Ovary (tissue), 10 donors: ENCODE measurements around the gene TP53I11. TPM values are rescaled to one million over a fixed set of nuclear protein-coding genes. Genes with fewer than 3 reads are reported as not detected.
A peak's percentile ranks its signal among the peaks of the same experiment; 100 is the strongest.

ENCODE experiments used
- DNase-seq, 5 donors: peaks; one replicate each; pipeline ENCODE4 v3.0.0-alpha.2; 2019 to 2020
- H3K27ac ChIP-seq, 2 donors: fragments of 200-600 bp; one replicate each; pipeline versions ENCODE4 v1.5.1 to v1.8.0; 2019 to 2022
- H3K27me3 ChIP-seq: fragments of 200-600 bp; one replicate; pipeline ENCODE4 v1.8.0; 2022
- H3K36me3 ChIP-seq: fragments of 200-600 bp; sonication (generic); one replicate; pipeline ENCODE4 v1.5.1; 2019
- H3K4me1 ChIP-seq: one replicate; pipeline ENCODE4 v1.8.1; 2013; ENCODE audit warnings: mild to moderate bottlenecking, moderate library complexity; ENCODE audit not compliant: insufficient read depth
- H3K4me3 ChIP-seq: fragments of 200-600 bp; sonication (generic); one replicate; pipeline ENCODE4 v1.5.1; 2017
- H3K9me3 ChIP-seq, 2 donors: fragments of 200-600 bp in 1 of 2; sonication (generic) in 1 of 2; one replicate each; pipeline versions ENCODE4 v1.5.1 to v1.8.1; 2013 to 2019; ENCODE audit warnings: mild to moderate bottlenecking in 1 of 2, moderate library complexity in 1 of 2
- EP300 ChIP-seq: sonication (generic); formaldehyde crosslinking; IDR thresholded peaks from one replicate; pipeline ENCODE4 v1.6.1; 2017; ENCODE audit warnings: antibody characterized with exemption
- POLR2A ChIP-seq: fragments of 450-650 bp; IDR thresholded peaks from one replicate; pipeline ENCODE4 v1.6.1; 2017; ENCODE audit warnings: antibody characterized with exemption, mild to moderate bottlenecking, moderate library complexity
- WGBS, 3 donors: extraction: QIAGEN DNeasy Blood & Tissue Kit in 1 of 3; methylation state at CpG; one replicate each; pipeline versions ENCODE4 v1.1.5 to v1.1.7; 2013 to 2017; 5-methylcytosine and 5-hydroxymethylcytosine counted together
- intact Hi-C, 4 donors: fragments of 100-400 bp; cut with DNase I; formaldehyde crosslinking; loops; one replicate each; pipeline versions ENCODE4 v1.11.0 to v1.15.1; 2022 to 2023
- long read RNA-seq, 3 donors: library from polyadenylated mRNA in 2 of 3; unstranded in 2 of 3; transcript quantifications; one replicate each; pipeline ENCODE4 v2.0.0 and lab custom pipeline, GENCODE V29; 2021 to 2026
- polyA plus RNA-seq, 2 donors: library from polyadenylated mRNA; stranded (reverse); fragments of 200-250 nt in 1 of 2; fragments of 350-450 nt in 1 of 2; fragmentation: Illumina TruSeq in 1 of 2; extraction: RNeasy Lipid Tissue Mini Kit (QIAGEN cat#74804) in 1 of 2; gene quantifications; one replicate each; pipeline ENCODE4 v1.2.3, GENCODE V29; 2013 to 2014
- total RNA-seq, 7 donors: library from RNA; depleted of rRNA in 2 of 7; stranded (reverse); fragments of >200 nt in 2 of 7; fragmentation: NEBNext Ultra II Directional in 3 of 7; extraction: Animal tissue kit (Norgen Biotek cat#: 25700) in 3 of 7; gene quantifications; one replicate each; pipeline versions ENCODE4 v1.1.0 to v1.2.4, GENCODE V29; 2016 to 2023
- TF ChIP-seq, protein P1 (sequence below), 3 donors: fragments of 450-650 bp in 2 of 3; fragments of 200-600 bp in 1 of 3; IDR thresholded peaks; one replicate each; pipeline versions ENCODE4 v1.5.1 to v1.8.0; 2016 to 2022; ENCODE audit warnings: antibody characterized with exemption in 3 of 3, mild to moderate bottlenecking in 1 of 3
- donor health status: DM: no; HTN: no; CAD: no; lungs with moderate emphysema.
- donor health status: DM: no; HTN: no; CAD: no.
- donor health status: Bipolar disorder and iron deficiency.
- donor health status: DM: yes; HTN: yes; CAD: no.
- donor health status: DM: no; HTN: no; CAD: no.
- donor health status: DM: yes; HTN: yes; CAD: no.

TP53I11 gene, protein sequence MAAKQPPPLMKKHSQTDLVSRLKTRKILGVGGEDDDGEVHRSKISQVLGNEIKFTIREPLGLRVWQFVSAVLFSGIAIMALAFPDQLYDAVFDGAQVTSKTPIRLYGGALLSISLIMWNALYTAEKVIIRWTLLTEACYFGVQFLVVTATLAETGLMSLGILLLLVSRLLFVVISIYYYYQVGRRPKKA
- total RNA-seq (10 to 100 TPM in 6 of 7 donors, 1 to 10 TPM in 1; 9.2 to 51.9 (median 21.8) TPM), polyA plus RNA-seq (10 to 100 TPM; 20.3 to 26.6 TPM)
- long read RNA-seq, donor 1, partial matches to known transcripts = 0 of 49 reads
- long read RNA-seq, donor 1, other reads (novel, unspliced or antisense) = 49 of 49 reads
- long read RNA-seq, donor 2, transcript TP53I11-208 (7 exons, 2,647 nt) = major isoform, 5 of 31 reads
- long read RNA-seq, donor 2, partial matches to known transcripts = 23 of 31 reads
- long read RNA-seq, donor 2, other reads (novel, unspliced or antisense) = 0 of 31 reads
- long read RNA-seq, donor 3, transcript TP53I11-208 (7 exons, 2,647 nt) = major isoform, 6 of 41 reads
- long read RNA-seq, donor 3, partial matches to known transcripts = 1 of 41 reads
- long read RNA-seq, donor 3, other reads (novel, unspliced or antisense) = 33 of 41 reads

DNA sequence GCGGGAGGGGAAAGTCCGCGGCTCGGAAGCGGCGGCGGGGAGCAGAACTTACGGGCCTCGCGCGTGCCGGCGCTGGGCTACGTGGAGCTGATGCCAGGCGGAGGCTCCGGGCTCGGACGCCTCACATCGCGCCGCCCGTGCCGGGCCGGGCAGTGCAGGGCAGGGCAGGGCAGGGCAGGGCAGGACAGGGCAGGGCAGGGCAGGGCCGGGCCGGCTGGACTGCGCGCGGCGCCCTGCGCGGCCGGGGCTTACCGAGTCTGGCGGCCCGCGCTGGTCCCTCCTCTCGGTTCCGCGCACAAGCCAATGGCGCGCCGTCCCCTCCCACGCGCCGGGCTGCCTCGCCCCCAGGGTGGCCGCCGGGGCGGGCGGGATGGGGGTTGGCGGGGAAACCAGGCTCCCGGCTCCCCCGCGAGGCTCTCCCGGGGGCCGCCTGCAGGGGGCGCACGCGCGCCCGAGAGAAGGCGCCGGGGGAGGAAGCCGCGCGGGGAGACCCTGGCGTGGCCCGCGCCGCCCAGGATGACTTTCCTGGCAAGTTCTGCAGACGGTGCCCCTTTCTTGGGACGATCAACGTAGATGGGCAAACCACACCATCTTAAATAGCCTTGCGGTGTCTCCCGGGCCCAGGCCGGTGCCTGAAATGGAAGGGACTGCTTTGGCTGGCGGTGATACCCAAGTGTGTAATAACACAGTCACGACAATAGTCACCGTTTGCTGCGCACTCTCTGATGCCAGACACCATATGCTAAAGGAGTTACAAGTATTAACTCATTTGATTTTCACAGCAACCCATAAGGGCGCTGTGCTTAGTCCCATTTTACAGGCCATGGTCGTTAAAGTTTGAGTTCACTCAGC, at the start of gene TP53I11:
TSS of gene TP53I11 (minus strand) at position 259 of the 852 bp plus-strand sequence. CDS start 12,548 bp downstream, outside the sequence.
- Histone ChIP-seq H3K4me1 (no peaks in the 10 kb centered on the region), H3K36me3 (no peaks in the 10 kb centered on the region), H3K9me3 (no peaks in the 10 kb centered on the region), H3K27me3 (no peaks in the 10 kb centered on the region), H3K4me3 (peak within 1 kb of the TSS; percentile 73), H3K27ac (peak within 1 kb of the TSS in 1 of 2 donors; percentile 49)
- intact Hi-C loops = no loop called here
- peak; percentile 58 to 81 (median 72) for DNase-seq
- WGBS, 3 donors = 6 to 24% (median 17%) methylated on average over 23 to 83 of the region's 83 CpGs
- TF ChIP-seq EP300 = no peak
- TF ChIP-seq, protein P1, sequence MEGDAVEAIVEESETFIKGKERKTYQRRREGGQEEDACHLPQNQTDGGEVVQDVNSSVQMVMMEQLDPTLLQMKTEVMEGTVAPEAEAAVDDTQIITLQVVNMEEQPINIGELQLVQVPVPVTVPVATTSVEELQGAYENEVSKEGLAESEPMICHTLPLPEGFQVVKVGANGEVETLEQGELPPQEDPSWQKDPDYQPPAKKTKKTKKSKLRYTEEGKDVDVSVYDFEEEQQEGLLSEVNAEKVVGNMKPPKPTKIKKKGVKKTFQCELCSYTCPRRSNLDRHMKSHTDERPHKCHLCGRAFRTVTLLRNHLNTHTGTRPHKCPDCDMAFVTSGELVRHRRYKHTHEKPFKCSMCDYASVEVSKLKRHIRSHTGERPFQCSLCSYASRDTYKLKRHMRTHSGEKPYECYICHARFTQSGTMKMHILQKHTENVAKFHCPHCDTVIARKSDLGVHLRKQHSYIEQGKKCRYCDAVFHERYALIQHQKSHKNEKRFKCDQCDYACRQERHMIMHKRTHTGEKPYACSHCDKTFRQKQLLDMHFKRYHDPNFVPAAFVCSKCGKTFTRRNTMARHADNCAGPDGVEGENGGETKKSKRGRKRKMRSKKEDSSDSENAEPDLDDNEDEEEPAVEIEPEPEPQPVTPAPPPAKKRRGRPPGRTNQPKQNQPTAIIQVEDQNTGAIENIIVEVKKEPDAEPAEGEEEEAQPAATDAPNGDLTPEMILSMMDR (IDR thresholded peaks at IDR 0.05) = no peak
- no peak for TF ChIP-seq POLR2A

DNA sequence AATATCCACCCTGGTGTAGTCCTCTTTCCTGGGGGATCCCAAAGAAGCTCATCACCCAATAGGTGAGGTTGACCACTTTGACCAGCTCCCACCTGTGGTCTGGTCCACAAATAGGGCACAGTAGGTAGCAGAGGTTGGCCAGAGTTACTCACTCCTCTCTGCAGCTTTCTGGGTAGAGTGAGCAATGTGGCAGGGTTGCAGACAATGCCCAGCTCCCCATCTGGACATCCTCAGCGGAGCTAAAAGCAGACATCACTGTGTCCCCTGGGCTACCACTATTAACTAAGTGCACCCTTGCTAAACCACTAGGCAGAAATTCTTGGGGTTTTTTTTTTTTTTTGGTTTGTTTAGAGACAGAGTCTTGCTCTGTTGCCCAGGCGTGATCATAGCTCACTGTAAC, 48.4 kb upstream of the TP53I11 start:
- no peak for DNase-seq
- Histone ChIP-seq H3K27me3 (no peaks in the 10 kb centered on the region), H3K27ac (no peak overlapping the region), H3K9me3 (no peaks in the 10 kb centered on the region), H3K36me3 (no peaks in the 10 kb centered on the region), H3K4me1 (no peaks in the 10 kb centered on the region), H3K4me3 (no peak overlapping the region)
- intact Hi-C loops = no loop called here
- TF ChIP-seq EP300 = no peak
- TF ChIP-seq, protein P1 (IDR thresholded peaks at IDR 0.05) = no peak
- no peak for TF ChIP-seq POLR2A
- 83 to 97% (median 87%) methylated on average over 2 of the region's 2 CpGs for WGBS, 3 donors

DNA sequence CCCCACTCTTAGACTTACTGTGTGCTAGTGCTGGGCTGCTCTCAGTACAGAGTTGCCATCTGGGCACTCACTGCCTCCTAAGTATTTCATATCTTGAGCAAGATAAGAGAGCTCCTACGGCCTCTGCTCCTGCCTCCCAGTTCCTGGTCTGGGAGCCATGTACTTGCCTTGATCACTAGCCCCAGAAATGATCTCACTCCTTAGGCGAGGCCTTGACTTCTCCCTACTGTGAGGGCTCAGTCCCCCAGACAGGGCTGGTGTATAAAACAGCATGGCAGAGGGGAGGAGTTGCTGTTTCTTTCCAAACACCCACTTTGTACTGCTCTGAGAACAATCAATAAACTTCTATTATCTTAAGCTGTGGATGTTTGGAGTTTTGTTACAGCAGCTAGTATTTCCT, 47.4 kb upstream of the TP53I11 start:
- TF ChIP-seq EP300 (no peak), POLR2A (no peak)
- TF ChIP-seq, protein P1 (IDR thresholded peaks at IDR 0.05) = no peak
- WGBS, 3 donors = 55 to 68% (median 64%) methylated on average over 2 of the region's 2 CpGs
- H3K9me3 ChIP-seq = no peaks in the 10 kb centered on the region
- intact Hi-C loops = no loop called here
- no peaks in the 10 kb centered on the region for H3K36me3 ChIP-seq
- no peak for DNase-seq
- no peaks in the 10 kb centered on the region for H3K27me3 ChIP-seq
- no peak overlapping the region for H3K4me3 ChIP-seq
- H3K27ac ChIP-seq = no peak overlapping the region
- H3K4me1 ChIP-seq = no peaks in the 10 kb centered on the region

DNA sequence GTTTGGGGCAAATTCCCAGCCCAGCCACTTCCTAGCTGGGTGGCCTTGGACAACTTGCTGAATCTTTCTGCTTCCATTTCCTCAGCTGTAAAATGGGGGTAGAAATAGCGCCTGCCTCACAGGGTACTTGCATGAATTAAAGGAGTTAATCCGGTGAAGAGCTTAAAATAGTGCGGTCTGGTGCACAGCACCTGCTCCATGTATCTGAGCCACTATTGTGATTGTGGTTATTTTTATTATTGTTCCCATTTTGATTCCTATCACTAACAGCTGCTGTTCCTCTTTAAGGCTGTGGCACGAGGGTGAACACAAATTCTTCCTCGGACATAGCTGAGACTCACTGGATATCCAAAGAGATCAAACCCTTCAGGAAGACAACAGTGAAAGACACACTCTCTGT, 46.9 kb upstream of the TP53I11 start:
- intact Hi-C loops = no loop called here
- H3K36me3 ChIP-seq = no peaks in the 10 kb centered on the region
- no peaks in the 10 kb centered on the region for H3K9me3 ChIP-seq
- no peak for TF ChIP-seq POLR2A
- TF ChIP-seq, protein P1 (IDR thresholded peaks at IDR 0.05) = no peak
- TF ChIP-seq EP300 = no peak
- DNase-seq = no peak
- WGBS, 3 donors = 72 to 74% (median 73%) methylated on average over 5 of the region's 5 CpGs
- H3K4me1 ChIP-seq = no peaks in the 10 kb centered on the region
- H3K27ac ChIP-seq = no peak overlapping the region
- H3K27me3 ChIP-seq = no peaks in the 10 kb centered on the region
- no peak overlapping the region for H3K4me3 ChIP-seq
